HG03575 (cell line): ENCODE data around the gene TMEM187.

ENCODE experiments used
- ATAC-seq: cut with Tn5 transposase; IDR thresholded peaks from one replicate; pipeline ENCODE4 v1.9.1; 2021; ENCODE audit not compliant: unreplicated experiment, insufficient number of reproducible peaks, low FRiP score; ENCODE audit errors: extremely low read depth

Gene TMEM187

DNA sequence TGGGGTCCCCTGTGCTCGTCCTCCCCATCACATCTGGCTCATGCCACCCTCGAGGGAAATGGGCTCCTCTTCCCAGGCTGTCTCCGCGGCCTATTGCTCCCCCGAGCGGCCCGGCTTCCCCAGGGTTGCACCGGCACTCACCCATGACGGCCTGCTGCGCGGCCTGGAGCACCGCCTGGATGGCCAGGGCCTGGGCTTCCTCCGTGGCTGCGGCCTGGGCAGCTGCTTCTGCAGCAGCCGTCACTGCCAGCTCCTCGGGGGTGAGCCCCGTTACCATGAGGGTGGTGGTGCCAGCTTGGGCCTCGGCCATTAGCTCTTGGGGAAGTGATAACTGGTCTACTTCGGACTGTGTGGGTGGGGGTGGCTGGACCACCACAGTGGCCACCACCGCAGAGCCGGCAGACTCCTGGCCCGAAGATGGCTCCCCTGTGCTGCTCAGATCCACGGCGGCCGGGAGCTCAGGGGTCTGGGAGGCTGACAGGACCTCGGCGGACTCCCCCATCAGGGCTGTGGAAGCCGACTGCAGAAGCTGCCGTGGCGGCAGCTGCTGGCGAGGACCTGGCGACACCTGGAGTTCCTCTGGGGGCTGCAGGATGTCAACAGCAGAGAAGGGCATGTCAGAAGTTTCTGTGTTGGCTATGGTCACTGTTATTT, 20.1 kb upstream of the TMEM187 start:
- ATAC-seq, result no peak

DNA sequence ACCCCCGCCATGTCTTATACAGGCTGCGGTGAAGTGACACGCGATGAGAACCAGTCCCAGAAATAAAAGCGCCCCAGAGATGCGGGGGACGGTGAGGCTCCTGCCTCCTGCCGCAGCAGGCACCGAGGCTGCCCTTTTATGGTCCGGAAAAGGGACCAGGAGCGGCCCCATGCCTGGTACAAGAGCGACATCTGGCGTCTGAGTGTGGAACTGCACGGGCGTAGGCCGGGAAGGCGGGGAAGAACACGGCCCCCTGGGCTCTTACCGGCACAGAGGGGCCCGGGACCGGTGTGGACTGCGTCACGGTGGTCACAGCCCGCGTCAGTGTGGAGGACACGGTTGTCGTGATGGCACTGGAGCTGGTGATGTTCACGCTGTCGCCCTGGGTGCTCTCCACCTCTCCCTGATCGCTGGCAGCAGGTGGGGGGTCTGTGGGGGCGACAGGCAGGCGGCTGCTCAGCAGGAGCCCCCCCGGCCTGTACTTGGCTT, 19.2 kb upstream of the TMEM187 start:
- no peak for ATAC-seq

DNA sequence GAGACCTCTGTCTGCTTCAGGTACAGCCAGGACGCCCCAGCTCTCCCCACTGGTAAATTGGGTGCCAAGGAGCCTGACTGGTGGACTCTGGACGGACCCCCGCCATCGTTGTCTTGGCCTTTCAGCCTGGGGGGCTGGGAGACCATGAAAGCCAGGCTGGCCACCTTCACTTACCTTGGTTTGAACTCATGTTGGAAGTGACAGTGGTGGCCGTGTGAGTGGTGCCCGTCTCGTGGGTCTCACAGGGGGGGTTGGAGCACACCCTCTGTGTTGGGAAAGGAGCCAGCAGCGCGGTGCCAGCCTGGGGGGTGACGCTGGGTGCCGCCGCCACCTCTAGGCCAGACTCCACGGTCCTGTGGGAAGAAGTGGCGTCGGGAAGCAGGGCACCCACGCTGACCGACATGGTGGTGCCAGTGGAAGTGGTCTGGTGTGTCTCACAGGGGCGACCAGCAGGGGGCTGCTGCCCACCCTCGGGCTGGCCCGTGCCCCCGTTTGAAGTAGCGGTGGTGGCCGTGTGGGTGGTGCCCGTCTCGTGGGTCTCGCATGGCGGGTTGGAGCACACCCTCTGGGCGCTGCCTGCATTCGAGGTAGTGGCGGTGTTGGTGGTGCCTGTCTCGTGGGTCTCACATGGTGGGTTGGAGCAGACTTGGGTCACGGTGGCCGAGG, 18.5 kb upstream of the TMEM187 start:
- ATAC-seq, result no peak

DNA sequence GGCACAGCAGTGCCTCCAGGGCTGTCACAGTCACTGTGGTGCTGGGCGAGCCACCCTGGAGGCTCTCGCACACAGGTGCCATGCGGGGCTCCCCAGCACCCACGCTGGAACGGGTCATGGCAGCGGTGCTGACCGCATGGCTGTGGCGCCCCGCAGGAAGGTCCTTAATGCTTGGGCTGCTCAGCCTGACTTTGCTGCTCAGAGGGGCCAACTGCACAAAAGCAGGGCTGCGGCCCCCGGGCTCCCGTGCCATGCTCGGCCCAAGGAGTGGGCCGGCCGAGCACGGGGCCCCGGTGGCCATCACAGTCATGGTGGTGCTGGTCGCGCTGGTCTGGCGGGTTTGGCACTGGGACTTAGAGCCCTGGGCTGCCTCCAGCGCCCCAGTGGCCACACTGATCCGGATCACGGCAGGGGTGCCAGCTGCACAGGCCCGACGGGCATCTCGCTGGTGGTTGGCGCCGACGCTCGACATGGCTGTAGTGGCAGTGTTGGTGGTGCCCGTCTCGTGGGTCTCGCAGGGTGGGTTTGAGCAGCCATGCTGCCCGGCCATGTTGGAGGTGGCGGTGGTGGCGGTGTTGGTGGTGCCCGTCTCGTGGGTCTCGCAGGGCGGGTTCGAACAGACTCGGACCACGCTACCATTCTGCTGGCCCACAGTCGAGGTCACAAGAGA, 17.9 kb upstream of the TMEM187 start:
- no peak for ATAC-seq

DNA sequence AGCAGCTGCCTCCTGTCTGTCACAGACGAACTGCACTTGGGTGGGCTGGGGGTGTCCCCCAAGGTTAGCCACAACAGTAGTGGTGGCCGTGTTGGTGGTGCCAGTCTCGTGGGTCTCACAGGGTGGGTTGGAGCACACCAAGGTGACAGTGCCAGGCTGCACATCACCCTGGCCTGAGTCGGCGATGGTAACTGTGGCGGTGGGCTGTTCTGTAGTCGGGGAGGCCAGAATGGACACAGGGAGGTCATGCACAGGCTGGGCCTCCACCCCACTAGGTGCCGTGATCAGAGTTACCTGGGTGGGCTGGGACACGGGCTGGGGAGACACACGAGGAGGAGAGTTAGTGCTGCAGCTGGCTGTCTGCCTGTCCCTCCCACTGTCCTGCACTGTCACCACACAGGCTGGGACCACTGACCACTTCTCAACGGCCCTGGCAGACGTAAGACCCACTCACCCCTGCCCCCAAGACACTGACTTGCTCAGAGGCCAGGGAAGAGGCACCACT, 17.3 kb upstream of the TMEM187 start:
- ATAC-seq, result no peak

DNA sequence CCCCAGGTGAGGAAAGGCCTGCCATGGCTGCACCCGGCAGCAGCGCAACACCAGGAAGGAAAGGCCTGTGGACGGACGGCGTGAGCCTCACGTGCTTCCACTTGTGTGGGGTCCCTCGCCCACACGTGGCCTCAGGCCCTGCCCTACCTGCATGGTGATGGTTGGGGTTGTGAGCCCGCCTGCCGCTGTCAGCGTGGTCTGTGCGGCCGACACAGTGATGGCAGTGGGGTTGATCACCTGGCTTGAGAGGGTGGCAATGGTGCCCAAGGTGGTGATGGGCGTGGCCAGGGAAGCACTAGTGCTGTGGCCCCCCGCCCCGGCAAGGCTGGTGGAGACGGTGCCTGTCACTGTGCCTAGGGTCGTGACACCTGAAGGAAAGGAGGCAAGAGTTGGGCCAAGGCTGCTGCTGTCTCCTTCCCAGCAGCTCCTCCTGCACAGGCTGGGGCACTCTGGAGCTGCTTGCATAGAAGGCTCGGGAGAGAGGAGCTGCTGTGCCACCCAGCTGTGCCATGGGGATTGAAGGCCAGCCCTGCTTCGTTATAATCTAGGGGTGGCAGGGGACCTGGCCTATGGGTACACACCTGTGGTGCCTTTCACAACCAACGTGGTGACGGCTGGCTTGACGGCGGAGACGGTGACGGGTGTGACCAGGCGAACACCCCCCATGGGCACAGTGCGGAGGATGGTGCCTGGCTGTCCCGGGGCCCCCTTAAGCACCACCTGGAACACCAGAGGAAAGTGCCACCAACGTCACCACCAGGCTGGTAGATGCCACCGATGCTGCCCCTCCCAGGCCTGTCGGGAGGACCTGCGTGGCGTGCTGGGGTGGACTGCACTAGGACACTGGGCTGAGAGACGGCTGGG, 16.3 kb upstream of the TMEM187 start:
- no peak for ATAC-seq

DNA sequence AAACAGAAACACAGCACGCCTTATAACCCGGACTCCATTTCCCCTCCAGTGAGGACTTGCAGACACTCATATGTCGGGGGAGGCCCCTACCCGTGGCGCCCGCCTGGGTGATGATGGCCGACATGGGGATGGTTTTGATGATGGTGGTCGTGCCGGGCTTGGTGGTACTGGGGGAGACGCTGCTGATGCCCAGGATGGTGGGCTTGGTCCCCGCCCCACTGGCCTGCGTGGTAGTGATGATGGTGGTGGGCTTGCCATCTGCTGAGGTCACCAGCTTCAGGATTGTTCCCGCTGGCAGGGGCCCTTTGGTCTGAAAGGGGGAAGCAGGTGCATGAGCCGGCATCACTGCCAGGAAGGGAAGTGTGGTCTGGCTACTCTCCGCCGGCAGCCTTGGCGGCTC, 15.3 kb upstream of the TMEM187 start:
- no peak for ATAC-seq

DNA sequence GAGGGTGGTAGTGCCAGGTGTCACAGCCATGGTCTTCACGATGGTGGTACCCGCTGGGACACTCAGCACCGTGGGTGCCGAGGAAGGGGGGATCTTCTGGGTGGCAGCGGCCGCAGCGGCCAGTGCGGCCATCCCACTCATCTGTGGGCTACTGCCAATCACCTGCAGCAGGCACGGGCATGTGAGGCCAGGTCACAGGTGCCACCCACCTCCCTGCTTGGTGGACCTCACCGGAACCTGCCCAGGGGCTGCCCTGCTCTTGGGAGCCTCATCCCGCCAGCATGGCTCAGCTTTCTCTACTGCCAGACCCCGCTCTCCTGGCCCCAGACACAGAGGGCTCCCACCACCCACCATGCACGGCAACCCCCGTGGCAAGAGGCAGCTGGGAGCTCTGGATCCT, 13.9 kb upstream of the TMEM187 start:
- ATAC-seq, result no peak

DNA sequence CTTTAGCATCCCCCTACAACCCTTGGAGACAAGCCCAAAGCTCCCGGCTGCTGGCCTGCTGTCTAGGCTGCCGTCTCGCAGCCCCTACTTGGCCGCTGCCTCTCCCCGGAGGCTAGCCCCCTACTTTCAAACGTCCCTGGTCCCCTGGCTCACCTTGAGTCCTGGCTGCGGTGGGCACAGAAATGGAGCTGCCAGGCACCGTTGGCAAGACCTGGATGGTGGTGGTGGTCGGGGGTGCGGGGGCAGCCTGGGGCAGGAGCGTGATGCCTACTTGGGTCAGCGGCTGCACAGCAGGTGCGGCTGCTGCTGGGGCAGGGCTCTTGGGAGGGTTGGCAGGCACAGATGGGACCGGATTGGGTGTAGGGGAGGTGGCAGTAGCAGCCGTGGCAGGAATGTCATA, 12.9 kb upstream of the TMEM187 start:
- no peak for ATAC-seq

GRCh38 chrX:153960077-153960476, 12.5 kb upstream of the TMEM187 start:
- ATAC-seq, result no peak

DNA sequence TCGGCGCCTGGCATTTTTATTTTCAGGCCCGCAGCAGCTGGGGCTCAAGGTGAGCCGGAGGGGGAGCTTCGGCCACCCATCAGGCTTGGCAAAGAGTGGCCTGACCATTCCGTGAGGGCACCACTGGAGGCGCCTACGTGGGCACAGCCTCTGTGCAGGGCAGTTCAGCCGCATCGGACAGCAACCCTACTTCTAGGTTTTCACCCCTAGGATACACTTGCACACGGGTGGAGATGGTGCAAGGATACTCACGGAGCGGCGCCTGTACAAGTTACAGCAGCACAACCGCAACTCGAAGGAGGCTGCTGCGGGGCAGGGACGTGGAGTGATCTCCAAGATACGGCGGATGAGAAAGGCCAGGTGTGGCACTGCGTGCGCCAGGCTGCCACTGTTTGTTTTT, 11.8 kb upstream of the TMEM187 start:
- ATAC-seq, result no peak

DNA sequence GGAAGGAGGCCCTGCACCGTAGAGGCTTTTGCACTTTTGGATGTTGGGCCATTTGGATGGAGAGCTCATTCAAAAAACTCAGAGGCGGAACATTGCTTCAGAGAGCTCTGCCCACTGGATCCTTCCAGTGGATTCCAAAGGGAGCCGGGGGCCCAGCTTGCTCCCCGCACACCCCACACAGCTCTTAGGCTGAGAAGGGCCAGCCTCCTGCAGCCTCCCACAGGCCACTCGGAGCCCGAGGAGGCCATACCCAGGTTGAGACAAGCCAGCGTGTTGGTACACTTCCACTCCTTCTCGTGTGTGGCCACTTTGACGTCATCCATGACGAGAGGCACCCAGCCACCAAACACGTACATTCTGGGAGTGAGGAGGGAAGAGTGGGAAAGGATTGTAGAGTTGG, 11.3 kb upstream of the TMEM187 start:
- no peak for ATAC-seq

- no peak for ATAC-seq
Observed at GRCh38 chrX:153963546-153963945, 9.0 kb upstream of the TMEM187 start.

- ATAC-seq, result no peak
Observed at GRCh38 chrX:153964105-153964504, 8.4 kb upstream of the TMEM187 start.

- no peak for ATAC-seq
Observed at GRCh38 chrX:153965406-153965805, 7.1 kb upstream of the TMEM187 start.

GRCh38 chrX:153966283-153966688, 6.3 kb upstream of the TMEM187 start:
- no peak for ATAC-seq

- no peak for ATAC-seq
Observed at GRCh38 chrX:153966841-153967535, 5.6 kb upstream of the TMEM187 start.

DNA sequence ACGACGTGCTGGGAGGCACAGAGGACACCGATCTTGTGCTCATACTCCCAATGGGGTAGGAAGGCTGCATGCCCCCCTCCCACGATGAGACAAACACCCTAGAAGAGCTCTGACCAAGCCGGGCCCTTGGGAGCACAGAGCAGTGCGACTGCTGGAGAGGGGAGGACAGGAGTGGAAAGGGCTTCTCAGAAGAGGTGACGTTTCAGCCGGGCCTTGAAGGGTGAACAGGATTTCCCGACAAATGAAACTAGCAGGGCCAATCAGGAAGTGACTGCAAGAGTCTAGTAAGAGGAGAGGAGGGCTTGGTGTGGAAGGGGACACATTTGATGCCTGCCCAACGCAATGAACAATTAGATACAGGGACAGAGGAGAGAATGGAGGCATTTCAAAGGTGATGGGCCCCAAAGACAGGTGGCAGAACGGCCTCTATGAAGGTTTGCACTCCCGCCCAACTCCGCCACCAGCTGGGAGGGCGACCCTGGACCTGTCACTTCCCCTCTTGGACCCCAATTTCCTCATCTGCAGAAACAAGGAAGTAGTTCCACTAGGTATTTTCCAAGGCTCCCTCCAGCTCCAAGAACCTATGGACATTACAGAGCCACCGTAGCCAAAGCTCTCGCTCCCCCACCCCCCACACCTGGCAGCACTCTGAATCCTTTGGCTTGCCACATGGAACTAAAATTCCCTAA, 4.9 kb upstream of the TMEM187 start:
- ATAC-seq, result no peak
